ENCODE results near the gene TSR3. TPM values are rescaled to one million over a fixed set of nuclear protein-coding genes. Genes with fewer than 3 reads are reported as not detected.
A peak's percentile ranks its signal among the peaks of the same experiment; 100 is the strongest.

Gene TSR3
- total RNA-seq, 1 donor = 42.7 TPM

- H3K4me3 ChIP-seq (ENCODE audit: low read depth, low read length) = no peak overlapping the region
- no peak for DNase-seq (ENCODE audit: low read depth)
- TF ChIP-seq, protein P1, sequence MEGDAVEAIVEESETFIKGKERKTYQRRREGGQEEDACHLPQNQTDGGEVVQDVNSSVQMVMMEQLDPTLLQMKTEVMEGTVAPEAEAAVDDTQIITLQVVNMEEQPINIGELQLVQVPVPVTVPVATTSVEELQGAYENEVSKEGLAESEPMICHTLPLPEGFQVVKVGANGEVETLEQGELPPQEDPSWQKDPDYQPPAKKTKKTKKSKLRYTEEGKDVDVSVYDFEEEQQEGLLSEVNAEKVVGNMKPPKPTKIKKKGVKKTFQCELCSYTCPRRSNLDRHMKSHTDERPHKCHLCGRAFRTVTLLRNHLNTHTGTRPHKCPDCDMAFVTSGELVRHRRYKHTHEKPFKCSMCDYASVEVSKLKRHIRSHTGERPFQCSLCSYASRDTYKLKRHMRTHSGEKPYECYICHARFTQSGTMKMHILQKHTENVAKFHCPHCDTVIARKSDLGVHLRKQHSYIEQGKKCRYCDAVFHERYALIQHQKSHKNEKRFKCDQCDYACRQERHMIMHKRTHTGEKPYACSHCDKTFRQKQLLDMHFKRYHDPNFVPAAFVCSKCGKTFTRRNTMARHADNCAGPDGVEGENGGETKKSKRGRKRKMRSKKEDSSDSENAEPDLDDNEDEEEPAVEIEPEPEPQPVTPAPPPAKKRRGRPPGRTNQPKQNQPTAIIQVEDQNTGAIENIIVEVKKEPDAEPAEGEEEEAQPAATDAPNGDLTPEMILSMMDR (IDR thresholded peaks at IDR 0.05; ENCODE audit: insufficient read depth, low read depth, low read length) = no peak
Measured at GRCh38 chr16:1347286-1347855, 4.3 kb downstream of the TSR3 start.

GRCh38 chr16:1346422-1347285 lies 5.0 kb downstream of the TSR3 start:
- TF ChIP-seq, protein P1 (IDR thresholded peaks at IDR 0.05; ENCODE audit: insufficient read depth, low read depth, low read length) = peak; percentile 32
- no peak overlapping the region for H3K4me3 ChIP-seq (ENCODE audit: low read depth, low read length)
- no peak for DNase-seq (ENCODE audit: low read depth)

- H3K4me3 ChIP-seq (ENCODE audit: low read depth, low read length) = no peak overlapping the region
- TF ChIP-seq, protein P1 (IDR thresholded peaks at IDR 0.05; ENCODE audit: insufficient read depth, low read depth, low read length) = no peak
- DNase-seq (ENCODE audit: low read depth) = no peak
Measured at GRCh38 chr16:1345651-1346421, 5.8 kb downstream of the TSR3 start.

GRCh38 chr16:1345087-1345486 lies 6.6 kb downstream of the TSR3 start:
- TF ChIP-seq, protein P1 (IDR thresholded peaks at IDR 0.05; ENCODE audit: insufficient read depth, low read depth, low read length) = no peak

DNA sequence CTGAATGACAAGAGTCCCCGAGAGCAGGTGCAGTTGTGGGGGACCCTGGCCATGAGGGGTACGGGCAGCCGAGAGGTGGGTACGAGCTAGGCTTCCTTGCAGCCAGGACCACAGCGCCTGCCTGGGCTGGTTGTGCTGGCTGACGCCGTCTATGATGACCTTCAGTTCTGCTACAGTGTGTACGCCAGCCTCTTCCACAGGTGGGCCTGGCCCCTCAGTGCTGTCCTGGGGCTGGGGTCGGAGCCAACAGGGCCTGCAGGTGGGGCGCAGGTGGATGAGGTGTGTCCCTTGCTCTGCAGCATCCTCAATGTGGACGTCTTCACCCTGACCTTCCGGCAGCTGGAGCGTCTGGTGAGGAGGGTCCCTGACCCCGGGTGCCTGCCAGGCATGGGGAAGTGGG lies 7.2 kb downstream of the TSR3 start:
- H3K4me3 ChIP-seq (ENCODE audit: low read depth, low read length) = no peak overlapping the region
- no peak for DNase-seq (ENCODE audit: low read depth)
- TF ChIP-seq, protein P1 (IDR thresholded peaks at IDR 0.05; ENCODE audit: insufficient read depth, low read depth, low read length) = no peak

More at GRCh38 chr16:1345087-1345486, 6.6 kb downstream of the TSR3 start:
- no peak for DNase-seq (ENCODE audit: low read depth)
- no peak overlapping the region for H3K4me3 ChIP-seq (ENCODE audit: low read depth, low read length)

- no peak for DNase-seq (ENCODE audit: low read depth)
- peak overlapping the region; percentile 32 for H3K4me3 ChIP-seq (ENCODE audit: low read depth, low read length)
- TF ChIP-seq, protein P1 (IDR thresholded peaks at IDR 0.05; ENCODE audit: insufficient read depth, low read depth, low read length) = no peak
Measured at GRCh38 chr16:1343428-1344242, 8.0 kb downstream of the TSR3 start.

All from fibroblast of villous mesenchyme (primary cell).